Measurements from ENCODE around the gene CNOT8.
A peak's percentile ranks its signal among the peaks of the same experiment; 100 is the strongest.
"Not testable (repeated sequence)": the region's sequence is repeated elsewhere in the genome, so short reads cannot be mapped to it uniquely, and the experiment has no call there.

CNOT8 gene

DNA sequence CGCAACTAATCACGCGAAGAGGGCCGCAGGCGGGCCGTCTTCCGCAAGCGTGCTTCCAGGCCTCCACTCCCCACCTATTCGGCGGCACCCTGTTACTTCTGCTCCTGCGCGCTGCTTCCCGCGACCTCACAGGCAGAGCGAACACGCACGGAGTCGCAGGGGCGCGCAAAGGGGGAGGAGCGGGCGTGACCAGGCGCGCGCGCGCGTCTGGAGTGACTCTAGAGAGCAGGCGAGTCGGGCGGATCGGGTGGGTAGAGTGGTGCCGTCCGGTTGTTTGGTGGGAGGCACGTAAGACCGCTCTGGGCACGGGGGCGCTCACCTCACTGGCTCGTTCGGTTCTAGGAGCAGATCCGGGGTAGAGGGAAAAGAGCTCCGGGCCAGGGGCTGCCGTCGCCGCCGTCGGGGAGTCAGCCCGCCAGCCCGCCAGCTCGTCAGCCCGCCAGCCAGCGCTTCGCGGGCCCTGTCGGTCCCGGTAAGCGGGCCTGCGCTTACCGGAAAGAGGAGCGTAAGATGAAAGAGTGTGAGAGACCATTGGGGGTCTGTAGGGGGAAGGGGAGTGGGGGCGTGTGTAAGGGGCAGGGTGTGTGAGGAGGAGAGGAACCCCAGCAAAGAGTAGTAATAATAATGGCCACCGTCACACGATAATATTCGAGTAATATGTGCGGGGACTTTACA is at the start of gene CNOT8:
CNOT8 (plus strand) TSS at position 331 of the 675 bp plus-strand sequence. CDS start 4,652 bp downstream, outside the sequence.
- peak; percentile 98 for DNase-seq

DNA sequence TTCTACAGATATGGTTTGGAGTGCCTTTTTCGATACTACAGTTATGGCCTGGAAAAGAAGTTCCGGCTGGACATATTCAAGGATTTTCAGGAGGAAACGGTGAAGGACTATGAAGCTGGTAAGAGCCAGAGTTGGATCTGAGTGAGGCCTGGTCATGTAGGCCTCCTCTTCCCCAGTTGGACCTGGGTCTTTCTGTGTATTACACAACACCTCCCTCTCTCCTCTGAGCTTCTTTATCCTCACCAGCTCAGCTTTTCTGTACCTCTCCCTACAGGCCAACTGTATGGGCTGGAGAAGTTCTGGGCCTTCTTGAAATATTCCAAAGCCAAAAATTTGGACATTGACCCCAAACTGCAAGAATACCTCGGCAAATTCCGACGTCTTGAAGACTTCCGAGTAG is 47.2 kb upstream of the CNOT8 start:
- no peak for DNase-seq

DNA sequence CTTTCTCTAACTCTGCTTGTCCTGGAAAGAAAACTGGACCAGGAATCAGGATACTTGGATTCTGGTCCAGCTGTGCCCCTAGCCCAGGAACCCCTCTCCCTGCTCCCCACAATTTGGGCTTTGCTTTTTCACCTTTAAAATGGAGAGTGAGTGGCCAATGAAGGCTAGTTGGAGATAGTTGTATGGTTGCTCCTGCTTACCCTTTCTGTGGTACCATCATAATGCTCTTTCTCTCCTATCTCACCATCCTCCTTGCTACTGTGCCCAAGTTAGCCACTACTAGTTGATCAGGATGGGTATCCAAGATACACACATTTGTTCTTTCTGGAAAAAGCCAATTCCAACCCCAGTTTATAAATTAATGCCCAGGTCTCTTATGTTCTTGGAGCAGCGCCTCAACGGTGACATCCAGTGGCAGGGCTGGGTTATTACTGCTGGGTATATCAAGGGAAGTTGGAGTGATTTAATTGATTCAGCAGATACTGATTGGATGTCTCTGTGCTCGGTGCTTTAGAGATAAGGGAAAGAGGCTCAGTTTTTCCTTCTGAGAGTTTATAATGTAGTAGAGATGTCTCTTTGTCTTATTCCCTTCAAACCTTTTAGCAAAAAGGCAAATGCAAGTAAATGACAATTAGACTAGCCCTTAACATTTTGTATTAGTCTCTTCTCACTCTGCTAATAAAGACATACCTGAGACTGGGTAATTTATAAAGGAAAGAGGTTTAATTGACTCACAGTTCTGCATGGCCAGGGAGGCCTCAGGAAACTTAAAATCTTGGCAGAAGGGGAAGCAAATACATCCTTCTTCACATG is 46.6 kb upstream of the CNOT8 start:
- DNase-seq: peak; percentile 62

DNA sequence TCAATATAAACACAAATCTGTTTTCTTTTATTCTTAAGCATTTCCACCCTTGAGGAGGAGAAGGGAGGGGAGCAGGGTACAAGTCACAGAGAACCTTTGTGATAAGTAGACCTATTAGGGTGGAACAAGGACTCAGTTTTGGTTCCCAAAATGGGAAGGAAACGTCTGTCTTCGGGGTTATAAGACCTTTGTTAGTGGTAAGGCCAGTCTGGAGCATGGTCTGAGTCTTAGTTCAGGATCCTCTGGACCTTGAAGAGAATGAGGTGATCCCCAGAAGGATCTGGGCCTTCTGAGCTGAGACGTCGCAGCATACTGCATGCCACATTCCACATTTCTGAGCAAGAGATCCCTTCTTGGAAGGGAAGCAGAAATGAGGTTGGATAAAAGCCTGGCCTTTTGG is 45.3 kb upstream of the CNOT8 start:
- DNase-seq: no peak

DNA sequence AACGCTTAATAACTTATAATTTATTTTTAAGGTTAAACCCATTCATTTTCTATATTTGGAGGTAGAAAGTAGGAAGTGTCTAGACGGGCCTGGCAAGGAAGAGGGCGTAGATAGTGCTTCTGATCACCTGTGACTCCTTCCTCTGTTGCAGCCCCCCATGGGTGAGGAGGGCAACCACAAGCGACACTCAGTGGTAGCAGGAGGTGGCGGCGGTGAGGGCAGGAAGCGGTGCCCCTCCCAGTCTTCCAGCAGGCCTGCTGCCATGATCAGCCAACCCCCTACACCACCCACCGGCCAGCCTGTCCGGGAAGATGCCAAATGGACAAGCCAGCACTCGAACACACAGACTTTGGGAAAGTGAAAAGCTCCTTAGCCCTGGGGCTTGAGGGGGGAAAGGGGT is 44.7 kb upstream of the CNOT8 start:
- DNase-seq: no peak

DNA sequence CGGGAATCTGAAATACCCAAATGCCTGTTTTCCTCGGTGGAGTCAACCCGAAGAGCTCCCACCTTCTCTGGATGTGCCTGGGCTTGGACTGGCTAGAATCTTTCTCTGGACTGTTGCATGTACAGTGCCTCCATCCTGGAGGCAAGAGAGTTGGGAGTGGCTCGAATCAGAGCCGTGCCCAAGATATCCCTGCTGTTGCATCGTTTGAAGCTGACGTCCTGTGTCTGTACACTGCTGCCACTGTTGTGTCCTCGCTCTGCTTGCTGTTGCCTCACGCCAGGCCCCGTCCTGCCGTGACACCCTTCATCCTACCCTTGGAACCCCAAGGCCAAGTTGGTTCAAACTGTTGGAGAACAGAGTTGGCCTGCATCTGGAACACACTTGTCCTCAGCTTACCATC is 43.4 kb upstream of the CNOT8 start:
- no peak for DNase-seq

DNA sequence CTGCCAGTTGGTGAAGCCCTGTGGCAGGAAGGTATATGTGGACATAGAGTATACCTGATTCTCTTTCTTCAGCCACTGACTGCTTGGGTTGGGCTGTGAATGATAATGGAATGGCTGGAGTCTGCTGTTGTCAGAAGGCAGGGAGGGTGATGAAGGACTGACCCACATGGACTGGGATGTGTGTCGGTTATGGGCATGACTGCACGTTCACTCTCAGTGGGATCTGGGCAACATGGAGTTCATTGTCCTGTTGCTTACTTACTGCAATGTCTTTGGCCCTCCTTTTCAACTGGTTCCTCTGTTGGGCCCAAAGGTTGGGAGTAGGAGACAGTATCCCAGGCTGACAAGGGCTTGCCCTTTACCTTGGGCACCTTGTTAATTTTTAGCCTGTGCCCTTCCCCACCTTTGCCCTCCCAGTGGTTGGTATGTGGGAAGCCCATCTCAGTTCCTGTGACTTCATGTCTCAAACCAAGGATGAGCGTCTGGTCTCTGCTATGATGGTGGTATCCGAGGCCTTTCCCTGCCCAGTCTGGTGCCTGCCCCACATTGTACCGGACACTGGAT is 42.7 kb upstream of the CNOT8 start:
- no peak for DNase-seq

DNA sequence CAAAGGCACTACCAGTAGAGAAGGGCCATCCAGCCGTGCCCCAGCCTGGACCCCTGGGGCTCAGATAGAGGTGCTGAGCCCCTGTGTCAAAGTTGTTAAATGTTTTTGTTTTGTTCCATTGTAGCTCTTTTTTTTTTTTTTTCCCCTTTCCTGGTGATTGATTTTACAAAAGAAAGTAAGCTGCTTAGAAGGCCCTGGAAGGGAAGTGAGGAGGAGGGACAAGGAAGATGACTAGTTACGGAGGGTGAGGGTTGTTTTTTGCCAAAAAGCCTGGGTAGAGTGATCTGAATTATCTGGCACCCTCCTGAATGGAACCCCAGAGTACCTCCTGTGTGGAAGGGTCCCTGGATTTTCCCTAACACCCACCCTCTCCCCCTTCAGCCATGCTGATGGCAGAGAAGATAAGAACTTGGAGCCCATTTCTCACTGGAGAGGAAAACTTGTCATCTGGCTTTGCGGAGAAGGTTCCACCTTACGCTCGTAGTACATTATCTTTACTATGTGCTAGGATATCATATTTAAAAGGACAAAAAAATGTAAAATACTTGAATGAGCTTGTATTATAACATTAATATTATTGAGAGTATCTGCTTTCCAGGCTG is 41.4 kb upstream of the CNOT8 start:
- DNase-seq: no peak

DNA sequence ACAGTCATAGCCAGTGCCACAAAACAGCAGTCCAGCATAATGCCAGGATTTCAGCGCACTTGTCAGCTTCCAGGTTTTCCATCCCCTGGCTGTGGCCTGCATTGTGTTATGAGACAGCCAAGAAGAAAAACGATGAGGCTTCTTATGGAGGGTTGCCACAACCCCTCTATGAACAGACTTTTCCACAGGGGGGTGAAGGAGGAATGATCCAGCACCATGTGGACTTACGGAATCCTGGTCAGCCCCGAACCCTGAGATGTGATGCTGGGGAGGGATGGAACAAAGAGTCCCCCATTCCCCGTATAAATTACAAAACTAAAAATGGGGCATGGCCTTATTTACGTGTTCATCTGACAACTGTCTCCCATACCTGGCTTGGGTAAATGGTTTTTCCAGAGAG is 40.6 kb upstream of the CNOT8 start:
- DNase-seq: no peak

DNA sequence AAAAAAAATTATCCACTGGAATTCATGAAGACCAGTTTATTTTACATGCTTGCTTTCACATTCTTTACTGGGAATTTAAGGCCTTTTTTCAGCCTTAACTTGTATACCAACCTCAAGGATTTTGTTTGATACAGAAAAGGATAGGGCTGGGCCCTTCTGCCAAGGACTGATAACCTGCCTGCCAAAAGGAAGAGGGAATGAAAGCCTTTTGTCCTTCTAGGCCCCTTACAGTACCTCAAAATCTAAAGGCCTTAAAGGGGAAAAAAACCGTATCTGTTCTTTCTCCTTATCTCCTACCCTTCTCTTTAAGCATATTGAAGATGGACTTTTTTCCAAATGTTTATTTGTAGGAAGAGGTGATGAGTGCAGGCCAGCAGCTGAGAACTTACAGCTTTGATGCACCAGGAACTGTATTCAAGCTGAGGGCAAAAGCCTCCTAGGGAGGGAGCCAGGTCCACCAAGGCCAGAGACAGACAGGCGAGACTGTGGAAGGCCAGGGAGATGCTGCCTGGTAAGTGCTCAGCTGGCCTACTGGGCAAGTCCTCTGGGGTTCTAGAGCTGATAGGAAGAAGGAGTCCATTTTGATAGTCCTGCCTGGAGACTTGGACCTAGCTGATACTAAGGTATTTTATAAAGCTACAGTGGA is 39.8 kb upstream of the CNOT8 start:
- no peak for DNase-seq

DNA sequence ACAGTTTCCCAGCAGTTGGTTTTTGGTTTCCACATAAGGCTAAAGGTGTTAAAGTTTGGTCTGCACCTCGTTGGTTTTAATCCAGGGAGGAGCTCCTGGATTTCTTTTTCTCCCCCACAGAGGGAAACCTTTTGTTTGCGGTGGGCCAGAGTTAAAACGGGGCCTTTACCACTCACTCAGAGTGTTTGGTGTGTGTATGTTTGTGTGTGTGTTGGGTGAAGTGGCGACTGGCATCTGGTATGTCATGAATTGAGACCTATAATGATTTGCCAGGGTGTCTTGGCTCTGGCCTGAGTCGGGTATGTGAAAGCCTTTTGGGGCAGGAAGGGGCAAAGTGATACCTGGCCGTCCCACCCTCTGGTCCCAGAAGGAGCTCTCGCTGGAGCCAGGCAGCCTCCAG is 38.9 kb upstream of the CNOT8 start:
- no peak for DNase-seq

DNA sequence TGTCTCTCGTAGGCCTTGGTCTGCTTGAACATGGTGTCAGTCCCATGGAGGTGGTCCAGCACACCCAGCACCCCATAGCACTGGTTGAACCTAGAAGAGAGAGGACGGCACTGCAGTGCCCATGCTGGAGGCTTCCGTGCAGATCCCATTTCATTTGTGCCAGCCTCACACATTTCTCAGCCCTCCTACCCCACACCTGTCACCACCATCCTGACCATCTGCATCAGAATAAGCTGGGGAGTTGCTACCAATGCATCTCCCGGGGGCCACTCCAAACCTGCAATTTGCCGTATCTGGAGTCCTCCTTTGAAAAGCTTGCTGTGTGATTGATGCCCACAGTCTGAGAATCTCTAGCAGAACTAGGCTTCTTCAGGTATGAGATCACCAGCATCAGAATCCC is 38.0 kb upstream of the CNOT8 start:
- no peak for DNase-seq

DNA sequence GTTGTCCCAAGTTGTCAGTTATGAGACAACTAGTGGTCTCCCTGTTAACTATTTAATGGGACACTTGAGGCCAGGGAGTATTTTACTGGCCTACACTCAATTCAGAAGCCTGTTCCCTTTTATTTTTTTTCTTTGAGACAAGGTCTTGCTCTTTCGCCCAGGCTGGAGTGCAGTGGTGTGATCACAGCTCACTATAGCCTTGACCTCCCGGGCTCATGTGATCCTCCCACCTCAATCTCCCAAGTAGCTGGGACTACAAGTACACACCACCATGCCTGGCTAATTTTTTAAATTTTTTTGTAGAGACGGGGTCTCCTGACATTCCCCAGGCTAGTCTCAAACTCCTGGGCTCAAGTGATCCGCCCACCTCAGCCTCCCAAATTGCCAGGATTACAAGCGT is 35.5 kb upstream of the CNOT8 start:
- DNase-seq: not testable (repeated sequence)

DNA sequence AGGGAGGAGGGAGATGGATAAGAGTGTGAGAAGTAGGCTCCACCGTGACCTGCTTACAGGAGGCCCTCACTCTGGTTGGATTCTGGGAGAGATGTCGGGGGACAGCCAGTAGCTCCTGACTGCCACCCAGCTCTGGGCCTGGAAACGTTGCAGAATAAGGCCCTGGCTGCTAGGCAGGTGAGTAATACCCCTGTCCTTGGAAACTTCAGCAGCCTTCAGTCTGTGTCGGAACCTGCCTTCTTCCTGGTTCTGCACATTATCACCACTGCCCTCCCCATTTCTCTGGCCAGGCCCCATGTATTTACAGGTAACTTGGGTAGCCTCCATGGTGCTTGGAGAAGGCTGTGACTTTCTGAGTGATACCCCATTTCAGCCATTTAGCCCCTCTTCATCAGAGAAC is 34.8 kb upstream of the CNOT8 start:
- DNase-seq: no peak

DNA sequence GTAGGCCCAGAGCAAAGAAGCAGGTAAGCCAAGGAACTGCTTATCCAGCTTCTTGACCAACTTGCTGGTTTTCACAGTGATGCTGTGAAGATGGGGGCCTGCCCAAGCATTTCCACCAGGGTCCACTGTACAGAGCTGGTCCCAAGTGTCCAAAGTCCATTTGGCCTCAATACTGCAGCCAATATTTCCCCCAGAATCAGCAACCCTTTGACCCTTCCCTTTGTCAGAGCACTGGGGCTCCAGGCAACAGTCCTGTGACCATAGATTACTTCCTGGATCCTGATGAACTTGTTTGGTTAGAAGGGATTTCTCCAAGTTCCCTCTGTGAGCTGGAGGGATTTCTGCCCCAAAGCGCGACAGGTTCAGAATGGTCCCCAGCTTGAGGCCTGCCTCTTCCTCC is 34.4 kb upstream of the CNOT8 start:
- DNase-seq: no peak

DNA sequence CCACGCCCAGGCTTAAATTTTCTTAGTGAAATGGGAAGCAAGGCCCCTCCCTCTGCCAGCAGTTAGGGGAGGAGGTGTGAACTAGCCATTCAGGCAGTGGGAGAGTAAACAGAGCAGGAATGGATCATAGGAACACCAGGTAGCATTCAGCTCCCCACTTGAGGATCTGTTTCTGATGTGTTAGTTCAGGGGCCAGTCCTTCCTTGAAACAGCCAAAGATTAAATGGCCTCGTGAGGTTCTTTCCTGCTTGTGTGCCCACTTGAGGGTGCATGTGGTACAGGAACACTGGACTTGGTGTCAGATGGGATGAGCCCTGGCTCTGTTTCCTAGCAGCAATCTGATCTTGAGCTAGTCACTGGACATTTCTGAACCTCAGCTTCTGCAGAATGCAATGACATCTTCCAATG is 29.2 kb upstream of the CNOT8 start:
- no peak for DNase-seq

DNA sequence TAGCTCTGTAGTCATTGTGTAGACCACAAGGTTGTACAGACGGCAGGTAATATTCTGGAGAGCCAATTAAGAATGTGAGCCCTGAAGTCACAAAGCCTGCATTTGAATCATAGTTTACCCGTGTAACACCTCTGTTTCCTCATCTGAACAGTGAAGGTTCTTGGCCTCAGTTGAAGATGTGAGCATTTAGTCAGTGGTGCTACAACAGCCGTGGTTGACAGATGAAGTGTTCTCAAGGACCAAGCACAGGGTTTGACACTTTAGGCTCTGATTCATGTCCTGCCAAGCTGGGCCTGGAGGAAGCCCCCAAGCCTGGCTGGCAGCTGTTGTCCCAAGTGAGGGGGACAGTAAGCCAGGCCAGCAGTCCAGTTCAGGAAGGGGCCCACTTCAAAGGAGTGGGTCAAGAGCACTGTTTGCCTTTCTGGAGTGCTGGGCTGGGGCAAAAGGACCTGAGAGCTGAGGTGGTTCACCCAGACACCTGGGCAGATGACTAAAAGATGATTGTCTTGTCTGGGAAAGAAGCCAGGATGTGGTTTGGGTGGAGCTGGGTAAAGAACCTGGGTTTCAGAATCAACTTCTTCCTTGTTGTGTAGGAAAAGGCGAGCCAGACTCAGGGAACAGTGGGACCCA is 28.7 kb upstream of the CNOT8 start:
- peak; percentile 20 for DNase-seq

DNA sequence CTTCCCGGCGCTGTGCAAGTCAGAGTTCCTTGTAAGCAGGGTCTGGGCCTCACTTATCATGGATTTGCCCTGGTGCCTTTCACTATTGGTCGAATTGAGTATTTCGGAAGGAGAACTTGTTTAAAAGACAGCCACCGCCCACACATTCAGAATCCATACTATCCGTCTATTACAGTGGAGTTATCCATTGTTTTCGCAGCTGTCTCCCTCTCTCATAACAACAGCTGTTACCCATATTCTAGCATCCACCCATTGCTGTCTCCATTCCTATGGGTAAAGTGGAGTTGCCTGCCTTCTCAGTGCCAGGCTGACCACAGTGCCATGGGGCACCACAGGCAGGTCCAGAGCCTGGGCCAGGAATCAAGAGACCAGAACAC is 28.2 kb upstream of the CNOT8 start:
- DNase-seq: no peak

DNA sequence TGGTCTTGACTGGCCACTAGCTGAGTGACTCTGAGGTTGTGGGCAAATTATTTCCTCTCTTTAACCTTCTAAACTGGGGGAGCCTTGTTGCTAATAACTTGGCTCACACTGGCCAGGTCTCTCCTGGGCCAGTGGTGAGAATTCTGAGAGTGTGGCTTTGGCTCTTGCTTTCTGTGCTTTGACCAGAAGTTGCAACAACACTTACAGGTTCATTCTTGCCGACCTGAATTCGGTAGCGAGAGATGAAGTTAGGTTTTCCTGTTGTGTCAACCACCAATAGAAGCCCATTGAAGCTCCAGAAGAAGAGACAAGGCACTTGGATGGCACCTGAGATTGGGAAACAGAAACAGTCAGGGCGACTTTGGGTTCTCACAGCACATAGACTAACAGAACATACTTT is 27.8 kb upstream of the CNOT8 start:
- no peak for DNase-seq

DNA sequence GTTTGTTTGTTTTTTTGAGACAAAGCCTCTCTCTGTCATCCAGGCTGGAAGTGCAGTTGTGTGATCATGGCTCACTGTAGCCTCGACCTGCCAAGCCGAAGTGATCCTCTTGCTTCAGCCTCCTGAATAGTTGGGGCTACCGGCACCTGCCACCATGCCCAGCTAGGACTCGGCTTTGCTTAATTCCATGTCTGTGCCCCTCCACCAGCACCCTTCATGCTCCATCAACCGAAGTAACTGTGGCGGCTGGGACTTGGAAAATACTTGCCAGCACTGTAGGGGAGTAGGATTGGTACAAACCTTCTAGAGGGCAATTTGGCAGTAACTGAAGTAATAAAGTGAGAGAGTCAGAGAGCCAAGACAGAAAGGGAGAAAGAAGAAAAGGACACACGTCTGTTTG is 27.0 kb upstream of the CNOT8 start:
- no peak for DNase-seq

DNA sequence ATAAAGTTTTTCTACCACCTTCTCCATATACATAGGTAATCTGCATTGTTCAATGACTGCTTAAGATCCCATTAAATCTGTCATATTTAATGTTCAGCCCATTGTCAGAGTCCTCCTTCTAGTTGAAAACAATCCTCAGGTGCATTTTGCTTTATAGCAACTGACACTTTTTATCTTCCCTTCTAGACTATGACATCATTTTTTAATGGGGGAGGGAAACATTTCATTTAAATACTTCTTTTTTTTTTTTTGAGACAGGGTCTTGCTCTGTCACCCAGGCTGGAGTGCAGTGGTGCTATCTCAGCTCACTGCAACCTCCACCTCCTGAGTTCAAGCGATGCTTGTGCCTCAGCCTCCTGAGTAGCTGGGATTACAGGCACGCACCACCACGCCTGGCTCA is 25.6 kb upstream of the CNOT8 start:
- not testable (repeated sequence) for DNase-seq

DNA sequence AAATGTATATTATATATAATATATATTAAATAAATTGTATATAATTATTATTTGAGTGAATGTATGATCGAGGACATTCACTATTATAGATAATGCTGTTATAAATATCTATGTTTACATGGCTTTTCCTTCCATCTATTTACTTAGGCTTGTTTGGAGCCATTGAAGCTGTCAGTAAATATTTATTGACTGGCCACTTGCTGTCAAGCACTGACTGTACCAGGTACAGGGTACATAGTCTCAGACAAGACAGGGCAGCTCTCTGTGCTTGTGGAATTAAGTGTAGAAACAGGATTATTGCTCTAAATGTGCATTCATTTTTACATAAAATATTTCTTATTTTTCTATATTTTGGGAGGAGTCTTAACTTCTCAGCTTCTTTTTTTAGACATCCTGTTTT is 24.4 kb upstream of the CNOT8 start:
- no peak for DNase-seq

DNA sequence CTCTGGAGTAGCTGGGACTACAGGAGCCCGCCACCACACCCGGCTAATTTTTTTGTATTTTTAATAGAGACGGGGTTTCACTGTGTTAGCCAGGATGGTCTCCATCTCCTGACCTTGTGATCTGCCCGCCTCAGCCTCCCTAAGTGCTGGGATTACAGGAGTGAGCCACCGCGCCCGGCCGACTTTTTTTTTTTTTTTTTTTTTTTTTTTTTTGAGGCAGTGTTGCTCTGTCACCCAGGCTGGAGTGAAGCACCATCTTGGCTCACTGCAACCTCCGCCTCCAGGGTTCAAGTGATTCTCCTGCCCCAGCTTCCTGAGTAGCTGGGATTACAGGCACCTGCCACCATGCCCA is 22.8 kb upstream of the CNOT8 start:
- not testable (repeated sequence) for DNase-seq

Data from fibroblast of skin of right biceps (primary cell).